Effector CD8-positive, alpha-beta T cell (primary cell): ENCODE results near the gene ASTN1.

ENCODE experiments used
- DNase-seq: peaks from one replicate; lab custom pipeline; 2025; lab: John Stamatoyannopoulos, UW

ASTN1 gene

GRCh38 chr1:176993587-176993986 is 170.9 kb downstream of the ASTN1 start:
- no peak for DNase-seq

- no peak for DNase-seq
Measured at GRCh38 chr1:176989754-176990153, 174.8 kb downstream of the ASTN1 start.

- no peak for DNase-seq
Measured at GRCh38 chr1:176989023-176989422, 175.5 kb downstream of the ASTN1 start.

- DNase-seq: no peak
Measured at GRCh38 chr1:176987016-176987415, 177.5 kb downstream of the ASTN1 start.

- no peak for DNase-seq
Measured at GRCh38 chr1:176983731-176984130, 180.8 kb downstream of the ASTN1 start.

GRCh38 chr1:176976771-176977170 is 187.7 kb downstream of the ASTN1 start:
- no peak for DNase-seq

GRCh38 chr1:176976225-176976624 is 188.3 kb downstream of the ASTN1 start:
- no peak for DNase-seq

- DNase-seq: no peak
Measured at GRCh38 chr1:176964687-176965086, 199.8 kb downstream of the ASTN1 start.

GRCh38 chr1:176963181-176963580 is 201.3 kb downstream of the ASTN1 start:
- DNase-seq: no peak

GRCh38 chr1:176961678-176962077 is 202.8 kb downstream of the ASTN1 start:
- DNase-seq: no peak

- DNase-seq: no peak
Measured at GRCh38 chr1:176959191-176959820, 205.2 kb downstream of the ASTN1 start.

- DNase-seq: no peak
Measured at GRCh38 chr1:176957603-176958002, 206.9 kb downstream of the ASTN1 start.

GRCh38 chr1:176954242-176954641 is 210.3 kb downstream of the ASTN1 start:
- DNase-seq: no peak

GRCh38 chr1:176950736-176951324 is 213.7 kb downstream of the ASTN1 start:
- no peak for DNase-seq

GRCh38 chr1:176949033-176949662 is 215.4 kb downstream of the ASTN1 start:
- DNase-seq: no peak

GRCh38 chr1:176944606-176945005 is 219.9 kb downstream of the ASTN1 start:
- no peak for DNase-seq

GRCh38 chr1:176943783-176944182 is 220.7 kb downstream of the ASTN1 start:
- no peak for DNase-seq

GRCh38 chr1:176942346-176942745 is 222.2 kb downstream of the ASTN1 start:
- no peak for DNase-seq

- DNase-seq: no peak
Measured at GRCh38 chr1:176939993-176940392, 224.5 kb downstream of the ASTN1 start.

GRCh38 chr1:176938375-176938774 is 226.1 kb downstream of the ASTN1 start:
- no peak for DNase-seq

GRCh38 chr1:176934370-176934769 is 230.1 kb downstream of the ASTN1 start:
- no peak for DNase-seq

GRCh38 chr1:176932114-176933104 is 232.1 kb downstream of the ASTN1 start:
- DNase-seq: no peak
